Prostate gland (tissue), 2 donors: Measurements from ENCODE around the gene PCMTD2.

Source experiments
- CTCF ChIP-seq, 4 experiments: fragments of 200-600 bp in 2 of 4; fragments of 450-650 bp in 2 of 4; sonication (generic) in 2 of 4; IDR thresholded peaks; 1 replicate in 3 of 4; 2 replicates in 1 of 4; pipeline ENCODE4 v1.5.1; 2016 to 2019; ENCODE audit warnings: antibody characterized with exemption in 4 of 4, mild to moderate bottlenecking in 2 of 4, moderate library complexity in 2 of 4
- POLR2A ChIP-seq: fragments of 450-650 bp; IDR thresholded peaks from one replicate; pipeline ENCODE4 v1.6.1; 2016; ENCODE audit warnings: antibody characterized with exemption, mild to moderate bottlenecking
- POLR2AphosphoS5 ChIP-seq: sonication (generic); formaldehyde crosslinking; IDR thresholded peaks from one replicate; pipeline ENCODE4 v1.6.1; 2017; ENCODE audit warnings: antibody characterized with exemption

DNA sequence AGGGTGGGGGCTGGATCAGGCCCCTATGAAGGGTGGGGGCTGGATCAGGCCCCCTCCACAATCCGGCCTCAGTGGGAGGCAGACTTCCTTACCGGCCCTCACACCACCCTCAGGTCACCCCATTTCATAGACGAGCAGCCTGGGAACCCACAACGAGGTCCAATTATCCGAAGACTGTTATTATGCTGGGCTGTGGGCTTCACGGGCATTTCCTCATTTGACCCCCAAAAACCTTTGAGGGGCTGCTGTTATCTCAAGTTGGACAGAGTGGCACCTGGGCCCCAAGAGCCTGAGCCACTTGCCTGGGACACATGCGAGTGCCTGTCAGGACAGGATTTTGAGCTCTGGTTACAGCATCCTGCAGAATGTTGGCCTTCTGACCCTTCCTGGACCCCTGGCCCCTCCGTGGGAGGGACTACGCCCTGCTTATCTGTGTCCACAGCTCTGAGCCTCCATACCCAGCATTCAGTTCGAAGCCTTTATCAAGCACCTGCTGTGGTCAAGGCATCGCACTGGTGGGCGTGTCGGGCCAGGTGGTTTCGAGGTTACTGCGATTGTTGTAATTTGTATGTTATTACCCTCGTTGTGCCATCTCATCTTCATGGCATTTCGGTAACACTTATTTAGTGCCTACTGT lies 34.5 kb upstream of the PCMTD2 start:
- TF ChIP-seq CTCF (IDR thresholded peaks at IDR 0.05) (no peak), POLR2A (no peak), POLR2AphosphoS5 (no peak)
